Measurements from ENCODE around the gene WTAP. TPM values are rescaled to one million over a fixed set of nuclear protein-coding genes. Genes with fewer than 3 reads are reported as not detected.

Gene WTAP
- total RNA-seq (100 to 1,000 TPM in 6 of 7 donors, 10 to 100 TPM in 1; 97.9 to 121 (median 115) TPM), polyA plus RNA-seq (100 to 1,000 TPM in 1 of 3 donors, 10 to 100 TPM in 2; 71.6 to 149 (median 78.6) TPM)
- long read RNA-seq, donor 1, transcript WTAP-201 (6 exons, 1,622 nt) = major isoform, 12 of 34 reads
- long read RNA-seq, donor 1, transcript WTAP-206 (8 exons, 2,109 nt) = minor isoform, 5 of 34 reads
- long read RNA-seq, donor 1, partial matches to known transcripts = 11 of 34 reads
- long read RNA-seq, donor 1, other reads (novel, unspliced or antisense) = 0 of 34 reads
- long read RNA-seq, donor 2, transcript WTAP-201 (6 exons, 1,622 nt) = major isoform, 14 of 30 reads
- long read RNA-seq, donor 2, partial matches to known transcripts = 8 of 30 reads
- long read RNA-seq, donor 2, other reads (novel, unspliced or antisense) = 0 of 30 reads

DNA sequence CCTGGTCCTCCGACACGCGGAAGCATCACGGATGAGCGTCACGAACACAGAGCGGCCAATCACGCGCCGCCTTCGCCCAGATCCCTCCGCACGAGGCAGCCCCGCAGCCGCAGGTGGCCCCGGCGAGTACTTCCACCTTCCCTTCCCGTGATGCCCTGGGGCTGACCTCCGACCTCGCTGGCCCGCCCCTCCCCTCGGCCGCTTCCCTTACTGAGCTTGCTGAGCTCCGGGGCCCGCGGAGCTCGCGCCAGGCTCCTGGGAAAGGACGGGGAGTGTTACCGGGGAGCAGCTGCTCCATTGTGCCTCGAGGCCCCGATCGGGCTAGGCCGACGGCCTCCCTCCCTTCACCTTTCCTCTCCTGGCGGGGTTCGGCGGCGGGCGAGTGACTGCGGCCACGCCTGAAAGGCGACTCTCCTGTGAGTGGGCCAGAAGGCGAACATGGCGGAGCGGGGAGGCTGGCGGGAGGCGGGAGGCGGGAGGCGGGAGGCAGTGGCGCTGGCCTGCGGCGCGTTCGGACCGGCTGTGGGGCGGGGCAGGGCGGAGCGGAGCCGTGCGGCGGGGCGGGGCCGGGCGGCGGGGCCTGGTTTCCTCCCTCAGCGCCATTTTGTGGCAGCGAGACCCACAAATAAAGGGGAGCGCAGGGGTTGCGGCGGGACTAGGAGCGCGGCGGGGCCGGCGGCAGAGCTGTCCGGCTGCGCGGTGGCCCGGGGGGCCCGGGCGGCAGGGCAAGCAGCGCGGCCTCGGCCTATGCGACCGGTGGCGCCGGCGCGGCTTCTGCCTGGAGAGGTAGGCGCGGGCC, at the start of gene WTAP:
Gene WTAP, plus strand, starts transcription at position 589 of the 799 bp plus-strand sequence. CDS start 8,760 bp downstream, outside the sequence.
- Histone ChIP-seq H3K27me3 (replicated peaks in 1 of 7) (no peaks in the 10 kb centered on the region), H3K9me3 (peaks cover 0 to 7% (median 0%) of the 10 kb centered on the region in 8 donors), H3K4me3 (peak within 1 kb of the TSS; percentile 60 to 94 (median 76)), H3K4me1 (peaks cover 33 to 78% (median 54%) of the 10 kb centered on the region in 6 donors), H3K36me3 (peaks cover 0 to 10% (median 0%) of the 10 kb centered on the region in 6 donors), H3K27ac (peak within 1 kb of the TSS; percentile 93 to 100 (median 100))
- intact Hi-C loops (cut with DNase I; ENCODE audit: low total_unique reads) = loop anchor here (5.0 kb wide), 2 partner anchors 35 kb away; partner anchors contain the start of genes ACAT2 and SOD2
- WGBS, 5 donors = 0 to 1% (median 0%) methylated on average over 19 to 93 of the region's 93 CpGs
- TF ChIP-seq, protein P1, sequence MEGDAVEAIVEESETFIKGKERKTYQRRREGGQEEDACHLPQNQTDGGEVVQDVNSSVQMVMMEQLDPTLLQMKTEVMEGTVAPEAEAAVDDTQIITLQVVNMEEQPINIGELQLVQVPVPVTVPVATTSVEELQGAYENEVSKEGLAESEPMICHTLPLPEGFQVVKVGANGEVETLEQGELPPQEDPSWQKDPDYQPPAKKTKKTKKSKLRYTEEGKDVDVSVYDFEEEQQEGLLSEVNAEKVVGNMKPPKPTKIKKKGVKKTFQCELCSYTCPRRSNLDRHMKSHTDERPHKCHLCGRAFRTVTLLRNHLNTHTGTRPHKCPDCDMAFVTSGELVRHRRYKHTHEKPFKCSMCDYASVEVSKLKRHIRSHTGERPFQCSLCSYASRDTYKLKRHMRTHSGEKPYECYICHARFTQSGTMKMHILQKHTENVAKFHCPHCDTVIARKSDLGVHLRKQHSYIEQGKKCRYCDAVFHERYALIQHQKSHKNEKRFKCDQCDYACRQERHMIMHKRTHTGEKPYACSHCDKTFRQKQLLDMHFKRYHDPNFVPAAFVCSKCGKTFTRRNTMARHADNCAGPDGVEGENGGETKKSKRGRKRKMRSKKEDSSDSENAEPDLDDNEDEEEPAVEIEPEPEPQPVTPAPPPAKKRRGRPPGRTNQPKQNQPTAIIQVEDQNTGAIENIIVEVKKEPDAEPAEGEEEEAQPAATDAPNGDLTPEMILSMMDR (IDR thresholded peaks at IDR 0.05 in 8 of 11, conservative IDR thresholded peaks at IDR 0.05 in 3 of 11) = peak in 5 of 11 experiments; percentile 5 to 30 (median 19)
- TF ChIP-seq POLR2AphosphoS5 (IDR thresholded peaks at IDR 0.05) (peak; percentile 94 to 97 (median 95)), POLR2A (IDR thresholded peaks at IDR 0.05) (peak; percentile 74 to 79 (median 74))
- peak; percentile 100 for DNase-seq

DNA sequence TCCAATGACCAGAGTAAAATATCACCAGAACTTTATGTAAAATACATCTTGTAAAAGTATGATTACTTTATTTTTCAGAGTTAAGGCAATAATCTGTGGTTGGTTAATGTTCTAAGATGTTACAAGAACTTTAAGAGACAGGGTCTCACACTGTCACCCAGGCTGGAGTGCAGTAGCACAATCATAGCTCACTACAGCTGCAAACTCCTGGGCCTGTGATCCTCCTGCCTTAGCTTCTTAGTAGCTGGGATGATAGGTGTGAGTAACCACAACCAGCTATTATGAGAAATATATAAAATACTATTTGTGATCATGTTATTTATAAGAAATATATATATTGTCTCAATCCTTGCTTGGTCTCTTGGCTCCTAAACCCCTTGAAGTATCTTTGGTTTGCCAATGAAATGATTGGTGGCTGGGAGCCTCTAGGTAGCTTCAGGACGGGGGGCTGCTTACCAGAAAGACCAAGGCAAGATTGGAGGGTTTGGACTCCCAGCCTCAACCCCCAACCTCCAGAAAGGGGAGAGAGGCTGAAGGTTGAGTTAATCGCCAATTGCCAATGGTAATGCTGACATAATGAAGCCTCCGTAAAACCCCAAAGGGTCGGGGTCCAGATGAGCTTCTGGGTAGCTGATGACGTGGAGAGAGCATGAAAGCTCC, 49.7 kb upstream of the WTAP start:
- Histone ChIP-seq H3K27ac (no peak overlapping the region), H3K27me3 (replicated peaks in 1 of 7) (no peaks in the 10 kb centered on the region), H3K36me3 (peaks cover 0 to 62% (median 36%) of the 10 kb centered on the region in 6 donors), H3K4me1 (peaks cover 0 to 41% (median 15%) of the 10 kb centered on the region in 6 donors), H3K9me3 (peaks cover 0 to 3% (median 0%) of the 10 kb centered on the region in 8 donors), H3K4me3 (no peak overlapping the region)
- DNase-seq = no peak
- 90 to 98% (median 97%) methylated on average over 5 of the region's 5 CpGs for WGBS, 5 donors
- TF ChIP-seq, protein P1 (IDR thresholded peaks at IDR 0.05 in 8 of 11, conservative IDR thresholded peaks at IDR 0.05 in 3 of 11) = no peak
- peak in 1 of 3 donors; percentile 42 for TF ChIP-seq POLR2AphosphoS5 (IDR thresholded peaks at IDR 0.05)
- intact Hi-C loops (cut with DNase I; ENCODE audit: low total_unique reads) = no loop called here

DNA sequence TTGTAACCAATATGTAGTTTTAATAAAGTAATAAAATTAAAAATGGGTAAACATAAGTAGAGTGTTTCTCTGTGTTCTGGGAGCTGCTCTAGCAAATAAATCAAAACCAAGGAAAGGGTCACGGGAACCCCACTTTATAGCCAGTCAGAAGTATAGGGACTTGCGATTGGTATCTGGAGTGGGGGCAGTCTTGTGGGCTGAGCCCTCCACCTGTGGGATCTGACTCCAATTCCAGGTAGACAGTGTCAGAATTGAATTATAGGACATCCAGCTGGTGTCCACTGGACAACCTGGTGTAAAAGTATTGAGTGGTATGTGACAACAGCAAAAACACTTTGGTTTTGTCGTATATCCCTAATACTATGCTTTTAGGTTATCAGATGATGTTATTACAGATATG, 48.7 kb upstream of the WTAP start:
- Histone ChIP-seq H3K27ac (no peak overlapping the region), H3K36me3 (peaks cover 0 to 71% (median 46%) of the 10 kb centered on the region in 6 donors), H3K4me1 (peaks cover 0 to 51% (median 18%) of the 10 kb centered on the region in 6 donors), H3K4me3 (no peak overlapping the region), H3K9me3 (peaks cover 0 to 3% (median 0%) of the 10 kb centered on the region in 8 donors), H3K27me3 (replicated peaks in 1 of 7) (no peaks in the 10 kb centered on the region)
- intact Hi-C loops (cut with DNase I; ENCODE audit: low total_unique reads) = no loop called here
- TF ChIP-seq POLR2AphosphoS5 (IDR thresholded peaks at IDR 0.05) (no peak), POLR2A (IDR thresholded peaks at IDR 0.05) (no peak)
- TF ChIP-seq, protein P1 (IDR thresholded peaks at IDR 0.05 in 8 of 11, conservative IDR thresholded peaks at IDR 0.05 in 3 of 11) = no peak
- 90 to 98% (median 96%) methylated on average over 3 of the region's 3 CpGs for WGBS, 5 donors
- no peak for DNase-seq

All from spleen (tissue), 13 donors.